HEK293 (cell line): Measurements from ENCODE around the gene CD47.

Experiments used
- CTCF ChIA-PET: fragments of 350-600 bp; formaldehyde crosslinking; extraction: SDS; loops from one replicate; lab custom pipeline; 2021; ENCODE audit warnings: antibody characterized with exemption; lab: Yijun Ruan, JAX
- POLR2A ChIA-PET: fragments of 300-600 bp; formaldehyde crosslinking; extraction: SDS; loops from one replicate; lab custom pipeline; 2020; ENCODE audit warnings: antibody characterized with exemption, inconsistent platforms; lab: Yijun Ruan, JAX
- H3K27ac ChIP-seq: fragments of 200-500 bp; sonication (Bioruptor generic); 2 replicates; pipeline ENCODE4 v1.5.1; 2014; ENCODE audit warnings: low read depth, low read length, control low read depth, inconsistent platforms; ENCODE audit errors: extremely low read depth
- H3K36me3 ChIP-seq, 2 experiments: fragments of 200-500 bp in 1 of 2; sonication (Bioruptor generic) in 1 of 2; 1 replicate in 1 of 2; 2 replicates in 1 of 2; pipeline ENCODE4 v1.5.1; 2014 to 2017; ENCODE audit warnings: inconsistent platforms in 2 of 2, low read length in 2 of 2; ENCODE audit not compliant: control insufficient read depth in 2 of 2, insufficient read depth in 1 of 2
- H3K4me1 ChIP-seq: fragments of 200-500 bp; sonication (Bioruptor generic); 2 replicates; pipeline ENCODE4 v1.5.1; 2014; ENCODE audit warnings: mild to moderate bottlenecking, low read length, inconsistent platforms; ENCODE audit not compliant: control insufficient read depth, insufficient read depth
- H3K4me3 ChIP-seq: 2 replicates; pipeline ENCODE4 v1.5.1; 2011; ENCODE audit warnings: low read depth, mild to moderate bottlenecking, control low read depth, low read length, moderate library complexity
- H3K9me3 ChIP-seq: fragments of 200-500 bp; sonication (Bioruptor generic); 2 replicates; pipeline ENCODE4 v1.5.1; 2014; ENCODE audit warnings: low read depth, low read length, inconsistent platforms; ENCODE audit not compliant: control insufficient read depth, insufficient read depth
- IKZF3 ChIP-seq: fragments of 450-650 bp; IDR thresholded peaks from 2 replicates; pipeline ENCODE4 v1.5.0; 2018; ENCODE audit warnings: missing biosample characterization, mild to moderate bottlenecking, missing genetic modification characterization, moderate library complexity
- KLF1 ChIP-seq: fragments of 450-650 bp; formaldehyde crosslinking; IDR thresholded peaks from 2 replicates; pipeline ENCODE4 v1.5.1; 2016; ENCODE audit warnings: missing biosample characterization, missing genetic modification characterization
- KLF17 ChIP-seq: fragments of 450-650 bp; formaldehyde crosslinking; IDR thresholded peaks from 2 replicates; pipeline ENCODE4 v1.5.1; 2016; ENCODE audit warnings: missing biosample characterization, missing genetic modification characterization
- MEIS1 ChIP-seq: sonication (generic); formaldehyde crosslinking; IDR thresholded peaks from 2 replicates; pipeline ENCODE4 v1.8.1; 2022; ENCODE audit warnings: missing genetic modification reagents, mild to moderate bottlenecking, borderline replicate concordance
- REST ChIP-seq: fragments of 450-650 bp; formaldehyde crosslinking; IDR thresholded peaks from 2 replicates; pipeline ENCODE4 v1.5.1; 2016; ENCODE audit warnings: missing biosample characterization, missing genetic modification characterization
- SCRT1 ChIP-seq: fragments of 450-650 bp; formaldehyde crosslinking; IDR thresholded peaks from 2 replicates; pipeline ENCODE4 v1.5.1; 2016; ENCODE audit warnings: missing biosample characterization, missing genetic modification characterization, borderline replicate concordance
- SETDB1 ChIP-seq: IDR thresholded peaks from one replicate; pipeline ENCODE4 v1.6.1; 2017; ENCODE audit warnings: mild to moderate bottlenecking, low read length, moderate library complexity, mixed read lengths; ENCODE audit not compliant: insufficient read length
- ZEB2 ChIP-seq: fragments of 450-650 bp; formaldehyde crosslinking; IDR thresholded peaks from 2 replicates; pipeline ENCODE4 v1.5.1; 2016; ENCODE audit warnings: missing biosample characterization, missing genetic modification characterization
- ZFHX2 ChIP-seq: fragments of 450-650 bp; formaldehyde crosslinking; conservative IDR thresholded peaks from 2 replicates; pipeline ENCODE4 v1.5.1; 2016; ENCODE audit warnings: missing biosample characterization, missing genetic modification characterization
- ZFP69B ChIP-seq: fragments of 450-650 bp; formaldehyde crosslinking; IDR thresholded peaks from 2 replicates; pipeline ENCODE4 v1.5.1; 2016; ENCODE audit warnings: missing biosample characterization, missing genetic modification characterization
- ZIC2 ChIP-seq: fragments of 450-650 bp; formaldehyde crosslinking; IDR thresholded peaks from 2 replicates; pipeline ENCODE4 v1.5.1; 2016; ENCODE audit warnings: missing biosample characterization, missing genetic modification characterization
- ZNF114 ChIP-seq: fragments of 450-650 bp; formaldehyde crosslinking; IDR thresholded peaks from 2 replicates; pipeline ENCODE4 v1.5.0; 2017; ENCODE audit warnings: missing biosample characterization, missing genetic modification characterization
- ZNF24 ChIP-seq: fragments of 450-650 bp; formaldehyde crosslinking; IDR thresholded peaks from 2 replicates; pipeline ENCODE4 v1.5.1; 2016; ENCODE audit warnings: missing biosample characterization, missing genetic modification characterization
- ZNF350 ChIP-seq: fragments of 450-650 bp; formaldehyde crosslinking; IDR thresholded peaks from 2 replicates; pipeline ENCODE4 v1.5.0; 2017; ENCODE audit warnings: missing biosample characterization, mild to moderate bottlenecking, missing genetic modification characterization
- ZNF366 ChIP-seq: fragments of 450-650 bp; formaldehyde crosslinking; conservative IDR thresholded peaks from 2 replicates; pipeline ENCODE4 v1.5.1; 2016; ENCODE audit warnings: missing biosample characterization, missing genetic modification characterization
- ZNF558 ChIP-seq: fragments of 450-650 bp; formaldehyde crosslinking; IDR thresholded peaks from 2 replicates; pipeline ENCODE4 v1.5.1; 2016; ENCODE audit warnings: missing biosample characterization, missing genetic modification characterization
- ZNF560 ChIP-seq: fragments of 450-650 bp; formaldehyde crosslinking; IDR thresholded peaks from 2 replicates; pipeline ENCODE4 v1.5.1; 2017; ENCODE audit warnings: missing biosample characterization, missing genetic modification characterization, borderline replicate concordance
- ZNF596 ChIP-seq: fragments of 450-650 bp; IDR thresholded peaks from 2 replicates; pipeline ENCODE4 v1.5.0; 2018; ENCODE audit warnings: missing biosample characterization, mild to moderate bottlenecking, missing genetic modification characterization, moderate library complexity
- ZNF621 ChIP-seq: fragments of 450-650 bp; formaldehyde crosslinking; IDR thresholded peaks from 2 replicates; pipeline ENCODE4 v1.5.1; 2017; ENCODE audit warnings: missing biosample characterization, missing genetic modification characterization
- ZNF692 ChIP-seq: fragments of 450-650 bp; formaldehyde crosslinking; IDR thresholded peaks from 2 replicates; pipeline ENCODE4 v1.5.1; 2016; ENCODE audit warnings: missing biosample characterization, missing genetic modification characterization
- ZSCAN4 ChIP-seq: fragments of 450-650 bp; formaldehyde crosslinking; IDR thresholded peaks from 2 replicates; pipeline ENCODE4 v1.5.1; 2017; ENCODE audit warnings: missing biosample characterization, missing genetic modification characterization

Gene CD47

GRCh38 chr3:107995823-107996222 is 95.0 kb downstream of the CD47 start:
- no peak for TF ChIP-seq ZNF350 (tag by site-specific recombination)
- no peak for TF ChIP-seq ZFHX2 (tag by site-specific recombination)
- no peak for TF ChIP-seq ZEB2 (tag by site-specific recombination)
- TF ChIP-seq ZNF114 (tag by site-specific recombination) = no peak
- CTCF ChIA-PET = no interaction called here
- H3K9me3 ChIP-seq = no peaks in the 10 kb centered on the region
- POLR2A ChIA-PET = no interaction called here
- H3K36me3 ChIP-seq = no peaks in the 10 kb centered on the region
- H3K4me1 ChIP-seq = no peaks in the 10 kb centered on the region
- no peak overlapping the region for H3K27ac ChIP-seq
- no peak overlapping the region for H3K4me3 ChIP-seq

- POLR2A ChIA-PET = no interaction called here
- CTCF ChIA-PET = no interaction called here
- H3K4me1 ChIP-seq = no peaks in the 10 kb centered on the region
- H3K27ac ChIP-seq = no peak overlapping the region
- TF ChIP-seq ZNF366 (tag by site-specific recombination) (no peak), ZNF560 (tag by site-specific recombination) (no peak), SCRT1 (no peak), ZNF596 (tag by site-specific recombination) (no peak)
- H3K4me3 ChIP-seq = no peak overlapping the region
- no peaks in the 10 kb centered on the region for H3K36me3 ChIP-seq
- no peaks in the 10 kb centered on the region for H3K9me3 ChIP-seq
Observed at GRCh38 chr3:107994956-107995715, 95.7 kb downstream of the CD47 start.

- CTCF ChIA-PET = no interaction called here
- TF ChIP-seq IKZF3 (tag by site-specific recombination) (no peak), MEIS1 (no peak), KLF17 (tag by site-specific recombination) (no peak), ZNF558 (tag by site-specific recombination) (no peak), SETDB1 (no peak), ZSCAN4 (no peak), ZNF692 (tag by site-specific recombination) (no peak)
- TF ChIP-seq, all 188 proteins: peak for 0
- no peaks in the 10 kb centered on the region for H3K9me3 ChIP-seq
- no peaks in the 10 kb centered on the region for H3K4me1 ChIP-seq
- H3K27ac ChIP-seq = no peak overlapping the region
- POLR2A ChIA-PET = no interaction called here
- H3K4me3 ChIP-seq = no peak overlapping the region
- H3K36me3 ChIP-seq = no peaks in the 10 kb centered on the region
Observed at GRCh38 chr3:107994181-107994580, 96.7 kb downstream of the CD47 start.

- no peaks in the 10 kb centered on the region for H3K9me3 ChIP-seq
- H3K4me3 ChIP-seq = no peak overlapping the region
- H3K27ac ChIP-seq = no peak overlapping the region
- H3K4me1 ChIP-seq = no peaks in the 10 kb centered on the region
- CTCF ChIA-PET = no interaction called here
- H3K36me3 ChIP-seq = no peaks in the 10 kb centered on the region
- POLR2A ChIA-PET = no interaction called here
- TF ChIP-seq ZNF621 (tag by site-specific recombination) (no peak), ZNF24 (no peak), ZIC2 (no peak), ZNF114 (tag by site-specific recombination) (no peak), REST (tag by site-specific recombination) (no peak), KLF1 (tag by site-specific recombination) (no peak), ZFP69B (tag by site-specific recombination) (no peak)
Observed at GRCh38 chr3:107993771-107994170, 97.1 kb downstream of the CD47 start.
